Measurements from ENCODE around the gene LCE1F.

The LCE1F gene

GRCh38 chr1:152774875-152775274, at the start of gene LCE1F:
TSS of gene LCE1F (plus strand) at chr1:152775140. CDS start at chr1:152776372, 1,232 bp downstream.
- no peak for TF ChIP-seq CTCF (IDR thresholded peaks at IDR 0.05; ENCODE audit: poor library complexity, severe bottlenecking)
- no peaks in the 10 kb centered on the region for H3K27me3 ChIP-seq (ENCODE audit: insufficient read depth, poor library complexity, severe bottlenecking)
- peaks cover 4% of the 10 kb centered on the region for H3K4me1 ChIP-seq (ENCODE audit: insufficient read depth, poor library complexity, severe bottlenecking)
- H3K9me3 ChIP-seq (ENCODE audit: severe bottlenecking) = no peaks in the 10 kb centered on the region
- DNase-seq (ENCODE audit: low spot score) = no peak
- H3K27ac ChIP-seq (ENCODE audit: poor library complexity, severe bottlenecking) = no peak within 1 kb of the TSS
- H3K36me3 ChIP-seq (ENCODE audit: low read depth) = no peaks in the 10 kb centered on the region
- H3K4me3 ChIP-seq (ENCODE audit: severe bottlenecking) = no peak within 1 kb of the TSS
- 0 out of 3 replicates have a peak, but pooled peaks have one; percentile 48 for ATAC-seq (ENCODE audit: low read depth)

- H3K27ac ChIP-seq (ENCODE audit: poor library complexity, severe bottlenecking) = no peak overlapping the region
- H3K36me3 ChIP-seq (ENCODE audit: low read depth) = no peaks in the 10 kb centered on the region
- ATAC-seq (ENCODE audit: low read depth) (no peak), DNase-seq (ENCODE audit: low spot score) (no peak)
- H3K9me3 ChIP-seq (ENCODE audit: severe bottlenecking) = no peaks in the 10 kb centered on the region
- no peaks in the 10 kb centered on the region for H3K4me1 ChIP-seq (ENCODE audit: insufficient read depth, poor library complexity, severe bottlenecking)
- no peaks in the 10 kb centered on the region for H3K27me3 ChIP-seq (ENCODE audit: insufficient read depth, poor library complexity, severe bottlenecking)
- no peak overlapping the region for H3K4me3 ChIP-seq (ENCODE audit: severe bottlenecking)
- TF ChIP-seq CTCF (IDR thresholded peaks at IDR 0.05; ENCODE audit: poor library complexity, severe bottlenecking) = no peak
Measured at GRCh38 chr1:152725261-152725660, 49.7 kb upstream of the LCE1F start.

GRCh38 chr1:152728986-152729385, 46.0 kb upstream of the LCE1F start:
- Histone ChIP-seq H3K9me3 (ENCODE audit: severe bottlenecking) (no peaks in the 10 kb centered on the region), H3K27ac (ENCODE audit: poor library complexity, severe bottlenecking) (no peak overlapping the region), H3K36me3 (ENCODE audit: low read depth) (no peaks in the 10 kb centered on the region), H3K4me3 (ENCODE audit: severe bottlenecking) (no peak overlapping the region), H3K27me3 (ENCODE audit: insufficient read depth, poor library complexity, severe bottlenecking) (no peaks in the 10 kb centered on the region), H3K4me1 (ENCODE audit: insufficient read depth, poor library complexity, severe bottlenecking) (no peaks in the 10 kb centered on the region)
- no peak for ATAC-seq (ENCODE audit: low read depth)
- no peak for DNase-seq (ENCODE audit: low spot score)
- no peak for TF ChIP-seq CTCF (IDR thresholded peaks at IDR 0.05; ENCODE audit: poor library complexity, severe bottlenecking)

GRCh38 chr1:152735648-152736047, 39.3 kb upstream of the LCE1F start:
- H3K36me3 ChIP-seq (ENCODE audit: low read depth) = no peaks in the 10 kb centered on the region
- H3K27me3 ChIP-seq (ENCODE audit: insufficient read depth, poor library complexity, severe bottlenecking) = no peaks in the 10 kb centered on the region
- DNase-seq (ENCODE audit: low spot score) (no peak), ATAC-seq (ENCODE audit: low read depth) (0 out of 3 replicates have a peak, but pooled peaks have one; percentile 55)
- no peak overlapping the region for H3K27ac ChIP-seq (ENCODE audit: poor library complexity, severe bottlenecking)
- H3K4me1 ChIP-seq (ENCODE audit: insufficient read depth, poor library complexity, severe bottlenecking) = peaks cover 13% of the 10 kb centered on the region
- H3K9me3 ChIP-seq (ENCODE audit: severe bottlenecking) = no peaks in the 10 kb centered on the region
- H3K4me3 ChIP-seq (ENCODE audit: severe bottlenecking) = no peak overlapping the region
- peak; percentile 73 for TF ChIP-seq CTCF (IDR thresholded peaks at IDR 0.05; ENCODE audit: poor library complexity, severe bottlenecking)

- H3K9me3 ChIP-seq (ENCODE audit: severe bottlenecking) = no peaks in the 10 kb centered on the region
- peaks cover 26% of the 10 kb centered on the region for H3K4me1 ChIP-seq (ENCODE audit: insufficient read depth, poor library complexity, severe bottlenecking)
- no peak for DNase-seq (ENCODE audit: low spot score)
- no peaks in the 10 kb centered on the region for H3K36me3 ChIP-seq (ENCODE audit: low read depth)
- no peaks in the 10 kb centered on the region for H3K27me3 ChIP-seq (ENCODE audit: insufficient read depth, poor library complexity, severe bottlenecking)
- no peak overlapping the region for H3K4me3 ChIP-seq (ENCODE audit: severe bottlenecking)
- ATAC-seq (ENCODE audit: low read depth) = no peak
- TF ChIP-seq CTCF (IDR thresholded peaks at IDR 0.05; ENCODE audit: poor library complexity, severe bottlenecking) = no peak
- no peak overlapping the region for H3K27ac ChIP-seq (ENCODE audit: poor library complexity, severe bottlenecking)
Measured at GRCh38 chr1:152737997-152738396, 36.9 kb upstream of the LCE1F start.

Measured in RWPE2 (cell line).